HCT116 (cell line): ENCODE data around the gene SPSB1. TPM values are rescaled to one million over a fixed set of nuclear protein-coding genes. Genes with fewer than 3 reads are reported as not detected.

Source experiments
- ATAC-seq: fragments of 200-7000 bp; cut with Tn5 transposase; 2 replicates; pipeline ENCODE4 v1.9.1; 2020; ENCODE audit warnings: mild to moderate bottlenecking, moderate library complexity
- BruUV-seq: library from RNA; stranded (reverse); fragments of 400-500 nt; replicated peaks from 2 replicates; lab custom pipeline; 2021; lab: Mats Ljungman, UMichigan
- CTCF ChIA-PET: fragments of 300-600 bp; sonication (Branson Sonifier 250); formaldehyde crosslinking; loops from one replicate; lab custom pipeline; 2021; ENCODE audit warnings: antibody characterized with exemption; lab: Charles Lee
- POLR2A ChIA-PET: fragments of 300-600, 350-600 bp; sonication (Branson Sonifier 250); formaldehyde crosslinking; loops from one replicate; lab custom pipeline; 2021; ENCODE audit warnings: antibody characterized with exemption; lab: Charles Lee
- RAD21 ChIA-PET, 2 experiments: fragments of 300-600 bp; sonication (Branson Sonifier 250); formaldehyde crosslinking; loops; one replicate each; lab custom pipeline; 2023; ENCODE audit warnings: low total read pairs in 2 of 2; ENCODE audit not compliant: uncharacterized antibody in 2 of 2, unreplicated experiment in 2 of 2, low non-redundant PET in 1 of 2; lab: Charles Lee
- DNase-seq: peaks from one replicate; pipeline ENCODE4 v3.0.0-alpha.2; 2010; ENCODE audit warnings: low read depth, low spot score
- H2AFZ ChIP-seq: fragments of 200-600 bp; shearing (Covaris generic), sonication (generic); 2 replicates; pipeline ENCODE4 v1.6.1; 2017; ENCODE audit warnings: low read depth, mixed run types, mixed read lengths, antibody characterized with exemption, low read length; ENCODE audit not compliant: poor library complexity, severe bottlenecking
- H3K27ac ChIP-seq: 2 replicates; pipeline ENCODE4 v1.5.1; 2012; ENCODE audit warnings: low read depth, low read length
- H3K27me3 ChIP-seq: fragments of 200-600 bp; sonication (generic); 2 replicates; pipeline ENCODE4 v1.6.1; 2016; ENCODE audit warnings: mixed run types, low read length, mixed read lengths; ENCODE audit not compliant: insufficient read depth
- H3K36me3 ChIP-seq, 2 experiments: fragments of 200-500 bp in 1 of 2; fragments of 200-600 bp in 1 of 2; sonication (Bioruptor generic) in 1 of 2; sonication (generic) in 1 of 2; 2 replicates each; pipeline versions ENCODE4 v1.5.1 to v1.6.1; 2014 to 2016; ENCODE audit warnings: low read length in 2 of 2, inconsistent platforms in 1 of 2, mixed read lengths in 1 of 2, mixed run types in 1 of 2; ENCODE audit not compliant: insufficient read depth in 2 of 2, control insufficient read depth in 1 of 2
- H3K4me1 ChIP-seq, 2 experiments: fragments of 200-600 bp in 1 of 2; sonication (generic) in 1 of 2; 2 replicates each; pipeline versions ENCODE4 v1.5.1 to v1.6.1; 2012 to 2017; ENCODE audit warnings: low read length in 2 of 2, inconsistent platforms in 1 of 2, mild to moderate bottlenecking in 1 of 2, mixed read lengths in 1 of 2, mixed run types in 1 of 2, moderate library complexity in 1 of 2; ENCODE audit not compliant: insufficient read depth in 2 of 2, control insufficient read depth in 1 of 2
- H3K4me2 ChIP-seq: fragments of 200-600 bp; sonication (generic); 2 replicates; pipeline ENCODE4 v1.6.1; 2017; ENCODE audit warnings: mixed run types, low read length, mixed read lengths
- H3K4me3 ChIP-seq, 2 experiments: fragments of 200-600 bp in 1 of 2; sonication (generic) in 1 of 2; replicated peaks in 1 of 2; 2 replicates each; pipeline ENCODE4 v1.5.1; 2011 to 2016; ENCODE audit warnings: low read length in 2 of 2, control low read depth in 1 of 2, low read depth in 1 of 2, mild to moderate bottlenecking in 1 of 2, mixed read lengths in 1 of 2, mixed run types in 1 of 2
- H3K79me2 ChIP-seq: fragments of 200-600 bp; sonication (generic); 2 replicates; pipeline ENCODE4 v1.6.1; 2017; ENCODE audit warnings: mild to moderate bottlenecking, mixed run types, low read length, moderate library complexity, mixed read lengths; ENCODE audit not compliant: insufficient read depth
- H3K9ac ChIP-seq: fragments of 200-600 bp; sonication (generic); 2 replicates; pipeline ENCODE4 v1.6.1; 2016; ENCODE audit warnings: low read length, mixed read lengths
- H3K9me2 ChIP-seq: fragments of 200-600 bp; sonication (generic), shearing (Covaris generic); 2 replicates; pipeline ENCODE4 v1.6.1; 2017; ENCODE audit warnings: mixed run types, mild to moderate bottlenecking, moderate library complexity; ENCODE audit not compliant: insufficient read depth
- H3K9me3 ChIP-seq, 2 experiments: fragments of 200-500 bp in 1 of 2; fragments of 200-600 bp in 1 of 2; sonication (Bioruptor generic) in 1 of 2; sonication (generic) in 1 of 2; 2 replicates each; pipeline ENCODE4 v1.6.1; 2014 to 2017; ENCODE audit warnings: low read length in 2 of 2, mixed read lengths in 2 of 2, inconsistent platforms in 1 of 2, low read depth in 1 of 2, mild to moderate bottlenecking in 1 of 2, mixed run types in 1 of 2, moderate library complexity in 1 of 2; ENCODE audit not compliant: control insufficient read depth in 1 of 2, insufficient read depth in 1 of 2
- H4K20me1 ChIP-seq: fragments of 200-600 bp; sonication (generic), shearing (Covaris generic); 2 replicates; pipeline ENCODE4 v1.6.1; 2017; ENCODE audit warnings: mixed run types, mild to moderate bottlenecking, moderate library complexity; ENCODE audit not compliant: insufficient read depth
- CBX3 ChIP-seq: IDR thresholded peaks from 2 replicates; pipeline ENCODE4 v1.6.1; 2012; ENCODE audit warnings: low read depth
- CEBPB ChIP-seq: IDR thresholded peaks from 2 replicates; pipeline ENCODE4 v1.6.1; 2012; ENCODE audit warnings: low read depth
- EGR1 ChIP-seq: IDR thresholded peaks from 2 replicates; pipeline ENCODE4 v1.6.1; 2012; ENCODE audit warnings: low read depth
- FOSL1 ChIP-seq: IDR thresholded peaks from 2 replicates; pipeline ENCODE4 v1.6.1; 2012; ENCODE audit warnings: low read depth
- JUND ChIP-seq: IDR thresholded peaks from 2 replicates; pipeline ENCODE4 v1.6.1; 2012
- POLR2A ChIP-seq: IDR thresholded peaks from 2 replicates; pipeline ENCODE4 v1.7.0; 2011; ENCODE audit warnings: borderline replicate concordance; ENCODE audit not compliant: insufficient read depth, insufficient read length; ENCODE audit errors: extremely low read depth
- POLR2AphosphoS5 ChIP-seq: IDR thresholded peaks from 2 replicates; pipeline ENCODE4 v1.6.1; 2011; ENCODE audit warnings: mild to moderate bottlenecking, low read depth, low read length, moderate library complexity
- RAD21 ChIP-seq: IDR thresholded peaks from 2 replicates; pipeline ENCODE4 v1.6.1; 2012; ENCODE audit warnings: low read depth, mild to moderate bottlenecking
- SIN3A ChIP-seq: IDR thresholded peaks from 2 replicates; pipeline ENCODE4 v1.6.1; 2012; ENCODE audit warnings: low read depth
- SRF ChIP-seq: IDR thresholded peaks from 2 replicates; pipeline ENCODE4 v1.6.1; 2012; ENCODE audit warnings: low read depth
- TCF7L2 ChIP-seq: IDR thresholded peaks from 2 replicates; pipeline ENCODE4 v1.7.0; 2011; ENCODE audit warnings: borderline replicate concordance, inconsistent platforms; ENCODE audit not compliant: insufficient read depth, insufficient read length; ENCODE audit errors: extremely low read depth
- YY1 ChIP-seq: IDR thresholded peaks from 2 replicates; pipeline ENCODE4 v1.6.1; 2011; ENCODE audit warnings: low read length, low read depth, moderate library complexity, mild to moderate bottlenecking; ENCODE audit not compliant: insufficient replicate concordance; ENCODE audit errors: extremely low read depth
- ZFX ChIP-seq: fragments of 450-650 bp; IDR thresholded peaks from 2 replicates; pipeline ENCODE4 v1.6.1; 2017
- ZNF274 ChIP-seq: fragments of 200-500 bp; sonication (Bioruptor generic); IDR thresholded peaks from 2 replicates; pipeline ENCODE4 v1.6.1; 2014; ENCODE audit warnings: mild to moderate bottlenecking, low read depth, low read length, inconsistent platforms
- intact Hi-C: fragments of 100-400 bp; cut with micrococcal nuclease; formaldehyde crosslinking; loops from 2 replicates; pipeline ENCODE4 v1.10.0; 2022
- total RNA-seq: library from RNA; stranded (reverse); gene quantifications from one replicate; pipeline ENCODE4 v1.2.1, GENCODE V29; 2021; ENCODE audit not compliant: unreplicated experiment
- TF ChIP-seq, protein P1 (sequence below), 3 experiments: fragments of 200-600 bp in 1 of 3; sonication (generic) in 1 of 3; IDR thresholded peaks in 2 of 3; conservative IDR thresholded peaks in 1 of 3; 2 replicates each; pipeline ENCODE4 v1.5.1; 2012 to 2017; ENCODE audit warnings: low read depth in 2 of 3, low read length in 2 of 3, antibody characterized with exemption in 1 of 3, borderline replicate concordance in 1 of 3, control low read depth in 1 of 3, mild to moderate bottlenecking in 1 of 3, mixed read lengths in 1 of 3, mixed run types in 1 of 3, moderate library complexity in 1 of 3; ENCODE audit not compliant: insufficient read depth in 1 of 3
- TF ChIP-seq, protein P2 (sequence below): IDR thresholded peaks from 2 replicates; pipeline ENCODE4 v1.6.1; 2012; ENCODE audit warnings: low read depth
- TF ChIP-seq, protein P3 (sequence below): IDR thresholded peaks from 2 replicates; pipeline ENCODE4 v1.6.1; 2012
- TF ChIP-seq, protein P4 (sequence below): IDR thresholded peaks from 2 replicates; pipeline ENCODE4 v1.6.1; 2011; ENCODE audit warnings: mild to moderate bottlenecking, low read length, moderate library complexity; ENCODE audit not compliant: insufficient replicate concordance; ENCODE audit errors: extremely low read depth
- TF ChIP-seq, protein P5 (sequence below): IDR thresholded peaks from 2 replicates; pipeline ENCODE4 v1.6.1; 2012

Gene SPSB1
- total RNA-seq, 1 experiment from 2014 or later = 10.8 TPM

DNA sequence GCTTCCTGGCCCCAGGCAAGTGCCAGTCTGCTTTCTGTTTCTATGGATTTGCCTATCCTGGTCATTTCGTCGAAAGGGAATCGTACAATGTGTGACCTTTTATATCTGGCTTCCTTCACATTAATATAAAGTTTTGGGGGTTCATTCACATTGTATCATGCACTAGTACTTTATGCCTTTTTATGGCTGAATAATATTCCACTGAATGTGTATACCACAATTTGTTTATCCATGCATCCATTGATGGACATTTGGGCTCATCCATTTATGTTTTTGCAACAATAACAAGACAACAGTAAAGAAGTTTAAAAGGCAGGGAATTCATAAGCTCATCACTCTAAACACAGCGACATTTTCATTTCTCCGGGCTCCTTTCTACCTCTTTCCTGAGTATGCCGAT, 50.6 kb downstream of the SPSB1 start:
- Histone ChIP-seq H3K9me3 (no peaks in the 10 kb centered on the region), H3K4me3 (no peak overlapping the region), H3K4me1 (no peaks in the 10 kb centered on the region), H2AFZ (no peak overlapping the region), H3K79me2 (peaks cover 2% of the 10 kb centered on the region; the same call in 1 of the 2 replicates), H4K20me1 (no peaks in the 10 kb centered on the region), H3K27ac (no peak overlapping the region), H3K36me3 (no peaks in the 10 kb centered on the region), H3K27me3 (no peaks in the 10 kb centered on the region), H3K9me2 (no peaks in the 10 kb centered on the region), H3K4me2 (no peak overlapping the region), H3K9ac (no peak overlapping the region)
- RAD21 ChIA-PET = no interaction called here
- POLR2A ChIA-PET = no interaction called here
- no TSS peak for BruUV-seq
- DNase-seq (no peak), ATAC-seq (no peak)
- CTCF ChIA-PET = no interaction called here
- intact Hi-C loops = no loop called here
- TF ChIP-seq ZFX (no peak), POLR2A (no peak), TCF7L2 (no peak), YY1 (no peak), ZNF274 (no peak), JUND (no peak), POLR2AphosphoS5 (no peak), EGR1 (no peak), CBX3 (no peak), SRF (no peak), FOSL1 (no peak), CEBPB (no peak), SIN3A (no peak), RAD21 (no peak)
- TF ChIP-seq, protein P1, sequence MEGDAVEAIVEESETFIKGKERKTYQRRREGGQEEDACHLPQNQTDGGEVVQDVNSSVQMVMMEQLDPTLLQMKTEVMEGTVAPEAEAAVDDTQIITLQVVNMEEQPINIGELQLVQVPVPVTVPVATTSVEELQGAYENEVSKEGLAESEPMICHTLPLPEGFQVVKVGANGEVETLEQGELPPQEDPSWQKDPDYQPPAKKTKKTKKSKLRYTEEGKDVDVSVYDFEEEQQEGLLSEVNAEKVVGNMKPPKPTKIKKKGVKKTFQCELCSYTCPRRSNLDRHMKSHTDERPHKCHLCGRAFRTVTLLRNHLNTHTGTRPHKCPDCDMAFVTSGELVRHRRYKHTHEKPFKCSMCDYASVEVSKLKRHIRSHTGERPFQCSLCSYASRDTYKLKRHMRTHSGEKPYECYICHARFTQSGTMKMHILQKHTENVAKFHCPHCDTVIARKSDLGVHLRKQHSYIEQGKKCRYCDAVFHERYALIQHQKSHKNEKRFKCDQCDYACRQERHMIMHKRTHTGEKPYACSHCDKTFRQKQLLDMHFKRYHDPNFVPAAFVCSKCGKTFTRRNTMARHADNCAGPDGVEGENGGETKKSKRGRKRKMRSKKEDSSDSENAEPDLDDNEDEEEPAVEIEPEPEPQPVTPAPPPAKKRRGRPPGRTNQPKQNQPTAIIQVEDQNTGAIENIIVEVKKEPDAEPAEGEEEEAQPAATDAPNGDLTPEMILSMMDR (IDR thresholded peaks at IDR 0.05 in 2 of 3, conservative IDR thresholded peaks at IDR 0.05 in 1 of 3; ENCODE audit: borderline replicate concordance in 1 of 3, insufficient read depth in 1 of 3, low read depth in 2 of 3, low read length in 2 of 3) = no peak
- TF ChIP-seq, protein P2, sequence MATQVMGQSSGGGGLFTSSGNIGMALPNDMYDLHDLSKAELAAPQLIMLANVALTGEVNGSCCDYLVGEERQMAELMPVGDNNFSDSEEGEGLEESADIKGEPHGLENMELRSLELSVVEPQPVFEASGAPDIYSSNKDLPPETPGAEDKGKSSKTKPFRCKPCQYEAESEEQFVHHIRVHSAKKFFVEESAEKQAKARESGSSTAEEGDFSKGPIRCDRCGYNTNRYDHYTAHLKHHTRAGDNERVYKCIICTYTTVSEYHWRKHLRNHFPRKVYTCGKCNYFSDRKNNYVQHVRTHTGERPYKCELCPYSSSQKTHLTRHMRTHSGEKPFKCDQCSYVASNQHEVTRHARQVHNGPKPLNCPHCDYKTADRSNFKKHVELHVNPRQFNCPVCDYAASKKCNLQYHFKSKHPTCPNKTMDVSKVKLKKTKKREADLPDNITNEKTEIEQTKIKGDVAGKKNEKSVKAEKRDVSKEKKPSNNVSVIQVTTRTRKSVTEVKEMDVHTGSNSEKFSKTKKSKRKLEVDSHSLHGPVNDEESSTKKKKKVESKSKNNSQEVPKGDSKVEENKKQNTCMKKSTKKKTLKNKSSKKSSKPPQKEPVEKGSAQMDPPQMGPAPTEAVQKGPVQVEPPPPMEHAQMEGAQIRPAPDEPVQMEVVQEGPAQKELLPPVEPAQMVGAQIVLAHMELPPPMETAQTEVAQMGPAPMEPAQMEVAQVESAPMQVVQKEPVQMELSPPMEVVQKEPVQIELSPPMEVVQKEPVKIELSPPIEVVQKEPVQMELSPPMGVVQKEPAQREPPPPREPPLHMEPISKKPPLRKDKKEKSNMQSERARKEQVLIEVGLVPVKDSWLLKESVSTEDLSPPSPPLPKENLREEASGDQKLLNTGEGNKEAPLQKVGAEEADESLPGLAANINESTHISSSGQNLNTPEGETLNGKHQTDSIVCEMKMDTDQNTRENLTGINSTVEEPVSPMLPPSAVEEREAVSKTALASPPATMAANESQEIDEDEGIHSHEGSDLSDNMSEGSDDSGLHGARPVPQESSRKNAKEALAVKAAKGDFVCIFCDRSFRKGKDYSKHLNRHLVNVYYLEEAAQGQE = no peak
- TF ChIP-seq, protein P3, sequence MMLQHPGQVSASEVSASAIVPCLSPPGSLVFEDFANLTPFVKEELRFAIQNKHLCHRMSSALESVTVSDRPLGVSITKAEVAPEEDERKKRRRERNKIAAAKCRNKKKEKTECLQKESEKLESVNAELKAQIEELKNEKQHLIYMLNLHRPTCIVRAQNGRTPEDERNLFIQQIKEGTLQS = no peak
- TF ChIP-seq, protein P4, sequence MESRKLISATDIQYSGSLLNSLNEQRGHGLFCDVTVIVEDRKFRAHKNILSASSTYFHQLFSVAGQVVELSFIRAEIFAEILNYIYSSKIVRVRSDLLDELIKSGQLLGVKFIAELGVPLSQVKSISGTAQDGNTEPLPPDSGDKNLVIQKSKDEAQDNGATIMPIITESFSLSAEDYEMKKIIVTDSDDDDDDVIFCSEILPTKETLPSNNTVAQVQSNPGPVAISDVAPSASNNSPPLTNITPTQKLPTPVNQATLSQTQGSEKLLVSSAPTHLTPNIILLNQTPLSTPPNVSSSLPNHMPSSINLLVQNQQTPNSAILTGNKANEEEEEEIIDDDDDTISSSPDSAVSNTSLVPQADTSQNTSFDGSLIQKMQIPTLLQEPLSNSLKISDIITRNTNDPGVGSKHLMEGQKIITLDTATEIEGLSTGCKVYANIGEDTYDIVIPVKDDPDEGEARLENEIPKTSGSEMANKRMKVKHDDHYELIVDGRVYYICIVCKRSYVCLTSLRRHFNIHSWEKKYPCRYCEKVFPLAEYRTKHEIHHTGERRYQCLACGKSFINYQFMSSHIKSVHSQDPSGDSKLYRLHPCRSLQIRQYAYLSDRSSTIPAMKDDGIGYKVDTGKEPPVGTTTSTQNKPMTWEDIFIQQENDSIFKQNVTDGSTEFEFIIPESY = no peak
- TF ChIP-seq, protein P5, sequence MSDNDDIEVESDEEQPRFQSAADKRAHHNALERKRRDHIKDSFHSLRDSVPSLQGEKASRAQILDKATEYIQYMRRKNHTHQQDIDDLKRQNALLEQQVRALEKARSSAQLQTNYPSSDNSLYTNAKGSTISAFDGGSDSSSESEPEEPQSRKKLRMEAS = no peak
- TF ChIP-seq, all 23 proteins: peak for 0
